K562 (cell line): Measurements from ENCODE around the gene EZH1. TPM values are rescaled to one million over a fixed set of nuclear protein-coding genes. Genes with fewer than 3 reads are reported as not detected.
A peak's percentile ranks its signal among the peaks of the same experiment; 100 is the strongest.

Source experiments
- CXXC5 ChIP-seq: fragments of 250-450 bp; sonication (Bioruptor Pico); IDR thresholded peaks from 2 replicates; pipeline ENCODE4 v1.8.0; 2022; ENCODE audit warnings: inconsistent platforms, mild to moderate bottlenecking, moderate library complexity
- EP300 ChIP-seq: IDR thresholded peaks from 2 replicates; pipeline ENCODE4 v1.6.1; 2012; ENCODE audit warnings: low read length, improper control_type of control experiment
- EP400 ChIP-seq: fragments of 450-650 bp; IDR thresholded peaks from 2 replicates; pipeline ENCODE4 v1.6.1; 2017; ENCODE audit warnings: antibody characterized with exemption, mild to moderate bottlenecking, moderate library complexity
- FOS ChIP-seq: IDR thresholded peaks from 3 replicates; pipeline ENCODE4 v1.6.1; 2011; ENCODE audit not compliant: insufficient read length; ENCODE audit errors: extremely low read depth
- MBD2 ChIP-seq: sonication (generic); IDR thresholded peaks from 2 replicates; pipeline ENCODE4 v1.6.1; 2016; ENCODE audit warnings: low read depth, borderline replicate concordance
- MLX ChIP-seq, 2 experiments: fragments of 450-650 bp in 1 of 2; sonication (generic) in 1 of 2; formaldehyde crosslinking; conservative IDR thresholded peaks; 2 replicates each; pipeline versions ENCODE4 v1.4.0 to v1.8.1; 2020 to 2022; ENCODE audit warnings: mild to moderate bottlenecking in 1 of 2, missing genetic modification reagents in 1 of 2
- NCOA2 ChIP-seq, 2 experiments: fragments of 450-650 bp; IDR thresholded peaks; 2 replicates each; pipeline ENCODE4 v1.6.1; 2018; ENCODE audit warnings: mild to moderate bottlenecking in 2 of 2, moderate library complexity in 1 of 2; ENCODE audit not compliant: partially characterized antibody in 2 of 2
- PKNOX1 ChIP-seq: fragments of 450-650 bp; IDR thresholded peaks from 2 replicates; pipeline ENCODE4 v1.6.1; 2016
- POLR2H ChIP-seq: IDR thresholded peaks from 2 replicates; pipeline ENCODE4 v1.6.1; 2016; ENCODE audit warnings: missing genetic modification characterization, low read depth, mild to moderate bottlenecking, control low read depth, missing compliant biosample characterization, moderate library complexity
- SMARCA4 ChIP-seq: fragments of 450-650 bp; IDR thresholded peaks from 2 replicates; pipeline ENCODE4 v1.6.1; 2016
- SRF ChIP-seq, 2 experiments: fragments of 250-450, 450-650 bp in 1 of 2; sonication (Bioruptor Pico) in 1 of 2; sonication (generic) in 1 of 2; formaldehyde crosslinking; IDR thresholded peaks; 2 replicates each; pipeline versions ENCODE4 v1.5.0 to v1.5.1; 2020 to 2022; ENCODE audit warnings: mild to moderate bottlenecking in 1 of 2, missing genetic modification reagents in 1 of 2
- TEAD1 ChIP-seq, 2 experiments: fragments of 450-650 bp in 1 of 2; sonication (generic) in 1 of 2; formaldehyde crosslinking; IDR thresholded peaks; 2 replicates each; pipeline versions ENCODE4 v1.4.0 to v1.8.0; 2020 to 2022; ENCODE audit warnings: mild to moderate bottlenecking in 2 of 2, missing genetic modification reagents in 1 of 2
- XRCC4 ChIP-seq: IDR thresholded peaks from one replicate; pipeline ENCODE4 v1.6.1; 2011; ENCODE audit not compliant: insufficient read depth, insufficient read length; ENCODE audit errors: extremely low read depth
- ZKSCAN8 ChIP-seq: fragments of 200-800 bp; sonication (Bioruptor generic); IDR thresholded peaks from 2 replicates; pipeline ENCODE4 v1.6.1; 2016; ENCODE audit warnings: missing genetic modification characterization, missing compliant biosample characterization
- ZMIZ1 ChIP-seq, 2 experiments: fragments of 150-350 bp in 1 of 2; IDR thresholded peaks; 2 replicates each; pipeline ENCODE4 v1.6.1; 2012 to 2016; ENCODE audit warnings: low read depth in 2 of 2, low read length in 2 of 2, mild to moderate bottlenecking in 1 of 2, moderate library complexity in 1 of 2
- ZNF224 ChIP-seq: sonication (generic); formaldehyde crosslinking; IDR thresholded peaks from 2 replicates; pipeline ENCODE4 v1.8.0; 2022; ENCODE audit warnings: mild to moderate bottlenecking, missing genetic modification reagents
- ZNF445 ChIP-seq: fragments of 250-450 bp; sonication (Bioruptor Pico); IDR thresholded peaks from 2 replicates; pipeline ENCODE4 v1.4.0; 2020; ENCODE audit warnings: low read depth, mild to moderate bottlenecking, moderate library complexity
- polyA plus RNA-seq, 8 experiments: library from polyadenylated mRNA; depleted of rRNA in 4 of 8; stranded (reverse) in 5 of 8; unstranded in 3 of 8; fragments of >200 nt; fragmentation: Nextera tagmentation in 2 of 8; fragmentation: Illumina TruSeq in 1 of 8; extraction: Ambion mirVana in 2 of 8; extraction: Trizol in 1 of 8; gene quantifications; 2 replicates each; pipeline versions ENCODE4 v1.2.1 to v1.2.3, GENCODE V29; 2011 to 2014; ENCODE audit warnings: inconsistent platforms in 1 of 8, missing spikeins in 1 of 8
- total RNA-seq, 7 experiments: library from RNA; depleted of rRNA in 6 of 7; stranded (reverse); fragments of >200 nt in 6 of 7; fragmentation: Illumina TruSeq in 2 of 7; extraction: Trizol in 2 of 7; gene quantifications; 2 replicates each; pipeline versions ENCODE4 v1.2.1 to v1.2.3, GENCODE V29; 2011 to 2021; ENCODE audit warnings: low replicate concordance in 1 of 7
- TF ChIP-seq, protein P1 (sequence below): fragments of 450-650 bp; formaldehyde crosslinking; IDR thresholded peaks from 2 replicates; pipeline ENCODE4 v1.4.0; 2022; ENCODE audit warnings: missing genetic modification characterization
- TF ChIP-seq, protein P2 (sequence below), 3 experiments: IDR thresholded peaks in 2 of 3; conservative IDR thresholded peaks in 1 of 3; 2 replicates each; pipeline ENCODE4 v1.5.1; 2011 to 2012; ENCODE audit warnings: low read length in 3 of 3, mild to moderate bottlenecking in 3 of 3, control low read depth in 2 of 3, improper control_type of control experiment in 1 of 3, inconsistent platforms in 1 of 3, low read depth in 1 of 3, mixed read lengths in 1 of 3, moderate library complexity in 1 of 3; ENCODE audit not compliant: insufficient read depth in 2 of 3

EZH1 gene
- total and polyA plus RNA-seq, 9 of the 15 experiments (the other 6 are each of a cell fraction or from before 2014, with no cell fraction given): 8.6 to 40.8 (median 22.9) TPM

DNA sequence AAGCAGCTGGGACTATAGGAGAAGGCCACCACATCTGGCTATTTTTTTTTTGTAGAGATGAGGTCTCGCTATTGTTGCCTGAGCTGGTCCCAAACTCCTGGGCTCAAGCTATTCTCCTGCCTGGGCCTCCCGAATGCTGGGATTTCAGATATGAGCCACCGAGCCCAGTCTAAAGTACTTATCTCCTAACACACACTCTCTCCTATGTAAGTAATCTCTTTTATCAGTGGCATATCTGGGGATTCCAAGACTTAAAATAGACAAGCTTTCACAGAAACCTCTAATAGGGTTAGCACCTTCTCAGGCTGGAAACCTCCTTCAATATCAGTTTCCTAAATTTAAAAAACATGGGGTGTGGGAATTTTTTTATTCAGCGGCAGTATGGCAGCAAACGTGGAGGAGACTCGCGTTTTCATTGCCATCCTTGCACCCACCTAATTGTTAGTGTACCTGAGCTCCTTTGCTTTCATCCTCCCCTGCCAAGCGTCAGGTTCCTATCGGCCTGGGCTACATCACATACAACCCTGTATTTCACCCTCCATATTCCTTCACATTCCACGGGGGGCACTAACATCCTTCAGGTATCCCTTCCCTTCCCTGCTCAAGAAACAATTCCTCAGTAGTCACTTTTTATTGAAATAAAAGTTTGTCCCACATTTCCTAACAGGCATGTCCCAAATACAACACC is 1.1 kb downstream of the EZH1 start (continued):
- TF ChIP-seq MBD2 (peak; percentile 62; the same call in 1 of the 2 replicates), NCOA2 (IDR thresholded peaks at IDR 0.05; ENCODE audit: partially characterized antibody in 2 of 2) (no peak), POLR2H (no peak), ZKSCAN8 (CRISPR knock-in tag) (no peak), MLX (CRISPR knock-in tag; conservative IDR thresholded peaks at IDR 0.05) (no peak), CXXC5 (peak; percentile 66), FOS (no peak), SMARCA4 (peak; percentile 95), TEAD1 (CRISPR knock-in tag; IDR thresholded peaks at IDR 0.05) (peak; percentile 46 to 82; a peak in 2 of 4 replicates), EP300 (peak; percentile 92), SRF (CRISPR knock-in tag; IDR thresholded peaks at IDR 0.05) (0 out of 4 replicates have a peak, but pooled peaks of 1 of the 2 experiments have one; percentile 6), ZMIZ1 (IDR thresholded peaks at IDR 0.05; ENCODE audit: low read depth in 2 of 2, low read length in 2 of 2) (peak in 1 of 2 experiments; percentile 62; a peak in 2 of 4 replicates), XRCC4 (no peak), ZNF224 (no peak), EP400 (peak; percentile 47; the same call in 1 of the 2 replicates), PKNOX1 (no peak), ZNF445 (no peak)
- TF ChIP-seq, protein P1, sequence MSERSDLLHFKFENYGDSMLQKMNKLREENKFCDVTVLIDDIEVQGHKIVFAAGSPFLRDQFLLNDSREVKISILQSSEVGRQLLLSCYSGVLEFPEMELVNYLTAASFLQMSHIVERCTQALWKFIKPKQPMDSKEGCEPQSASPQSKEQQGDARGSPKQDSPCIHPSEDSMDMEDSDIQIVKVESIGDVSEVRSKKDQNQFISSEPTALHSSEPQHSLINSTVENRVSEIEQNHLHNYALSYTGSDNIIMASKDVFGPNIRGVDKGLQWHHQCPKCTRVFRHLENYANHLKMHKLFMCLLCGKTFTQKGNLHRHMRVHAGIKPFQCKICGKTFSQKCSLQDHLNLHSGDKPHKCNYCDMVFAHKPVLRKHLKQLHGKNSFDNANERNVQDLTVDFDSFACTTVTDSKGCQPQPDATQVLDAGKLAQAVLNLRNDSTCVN (CRISPR knock-in tag): no peak
- TF ChIP-seq, protein P2, sequence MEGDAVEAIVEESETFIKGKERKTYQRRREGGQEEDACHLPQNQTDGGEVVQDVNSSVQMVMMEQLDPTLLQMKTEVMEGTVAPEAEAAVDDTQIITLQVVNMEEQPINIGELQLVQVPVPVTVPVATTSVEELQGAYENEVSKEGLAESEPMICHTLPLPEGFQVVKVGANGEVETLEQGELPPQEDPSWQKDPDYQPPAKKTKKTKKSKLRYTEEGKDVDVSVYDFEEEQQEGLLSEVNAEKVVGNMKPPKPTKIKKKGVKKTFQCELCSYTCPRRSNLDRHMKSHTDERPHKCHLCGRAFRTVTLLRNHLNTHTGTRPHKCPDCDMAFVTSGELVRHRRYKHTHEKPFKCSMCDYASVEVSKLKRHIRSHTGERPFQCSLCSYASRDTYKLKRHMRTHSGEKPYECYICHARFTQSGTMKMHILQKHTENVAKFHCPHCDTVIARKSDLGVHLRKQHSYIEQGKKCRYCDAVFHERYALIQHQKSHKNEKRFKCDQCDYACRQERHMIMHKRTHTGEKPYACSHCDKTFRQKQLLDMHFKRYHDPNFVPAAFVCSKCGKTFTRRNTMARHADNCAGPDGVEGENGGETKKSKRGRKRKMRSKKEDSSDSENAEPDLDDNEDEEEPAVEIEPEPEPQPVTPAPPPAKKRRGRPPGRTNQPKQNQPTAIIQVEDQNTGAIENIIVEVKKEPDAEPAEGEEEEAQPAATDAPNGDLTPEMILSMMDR (IDR thresholded peaks at IDR 0.05 in 2 of 3, conservative IDR thresholded peaks at IDR 0.05 in 1 of 3; ENCODE audit: insufficient read depth in 2 of 3, low read depth in 1 of 3, low read length in 3 of 3): peak in 1 of 3 experiments; percentile 46; a peak in 2 of 6 replicates
